C1 segment of cervical spinal cord (tissue), 14 donors: Measurements from ENCODE around the gene THAP9.
"Not testable (repeated sequence)": the region's sequence is repeated elsewhere in the genome, so short reads cannot be mapped to it uniquely, and the experiment has no call there.

Source experiments
- DNase-seq, 14 donors: peaks; one replicate each; lab custom pipeline; 2025; lab: John Stamatoyannopoulos, UW

The THAP9 gene, protein sequence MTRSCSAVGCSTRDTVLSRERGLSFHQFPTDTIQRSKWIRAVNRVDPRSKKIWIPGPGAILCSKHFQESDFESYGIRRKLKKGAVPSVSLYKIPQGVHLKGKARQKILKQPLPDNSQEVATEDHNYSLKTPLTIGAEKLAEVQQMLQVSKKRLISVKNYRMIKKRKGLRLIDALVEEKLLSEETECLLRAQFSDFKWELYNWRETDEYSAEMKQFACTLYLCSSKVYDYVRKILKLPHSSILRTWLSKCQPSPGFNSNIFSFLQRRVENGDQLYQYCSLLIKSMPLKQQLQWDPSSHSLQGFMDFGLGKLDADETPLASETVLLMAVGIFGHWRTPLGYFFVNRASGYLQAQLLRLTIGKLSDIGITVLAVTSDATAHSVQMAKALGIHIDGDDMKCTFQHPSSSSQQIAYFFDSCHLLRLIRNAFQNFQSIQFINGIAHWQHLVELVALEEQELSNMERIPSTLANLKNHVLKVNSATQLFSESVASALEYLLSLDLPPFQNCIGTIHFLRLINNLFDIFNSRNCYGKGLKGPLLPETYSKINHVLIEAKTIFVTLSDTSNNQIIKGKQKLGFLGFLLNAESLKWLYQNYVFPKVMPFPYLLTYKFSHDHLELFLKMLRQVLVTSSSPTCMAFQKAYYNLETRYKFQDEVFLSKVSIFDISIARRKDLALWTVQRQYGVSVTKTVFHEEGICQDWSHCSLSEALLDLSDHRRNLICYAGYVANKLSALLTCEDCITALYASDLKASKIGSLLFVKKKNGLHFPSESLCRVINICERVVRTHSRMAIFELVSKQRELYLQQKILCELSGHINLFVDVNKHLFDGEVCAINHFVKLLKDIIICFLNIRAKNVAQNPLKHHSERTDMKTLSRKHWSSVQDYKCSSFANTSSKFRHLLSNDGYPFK

GRCh38 chr4:82900411-82901182 lies at the start of gene THAP9:
TSS of gene THAP9 (plus strand) at chr4:82900735. CDS start at chr4:82900803, 68 bp downstream.
- peak; percentile 96 to 99 (median 98) for DNase-seq

DNA sequence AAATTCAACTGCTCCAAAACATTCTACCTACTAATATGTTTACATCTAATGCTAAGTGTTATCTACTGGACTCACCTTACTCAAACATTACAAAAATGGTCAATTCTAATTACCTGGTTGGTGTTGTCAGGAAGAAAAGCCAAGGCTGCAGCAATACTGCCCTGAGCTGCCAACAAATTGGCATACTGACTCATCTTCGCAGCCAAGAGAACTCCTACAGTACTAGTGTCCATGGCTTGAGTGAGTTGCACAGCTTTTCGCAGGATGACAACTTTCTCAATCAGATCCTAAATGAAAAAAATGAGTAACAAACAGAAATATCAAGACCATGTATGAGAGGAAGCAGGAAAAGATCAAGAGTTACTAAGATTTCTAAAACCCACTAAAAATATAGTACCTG lies 49.2 kb upstream of the THAP9 start:
- DNase-seq = no peak

DNA sequence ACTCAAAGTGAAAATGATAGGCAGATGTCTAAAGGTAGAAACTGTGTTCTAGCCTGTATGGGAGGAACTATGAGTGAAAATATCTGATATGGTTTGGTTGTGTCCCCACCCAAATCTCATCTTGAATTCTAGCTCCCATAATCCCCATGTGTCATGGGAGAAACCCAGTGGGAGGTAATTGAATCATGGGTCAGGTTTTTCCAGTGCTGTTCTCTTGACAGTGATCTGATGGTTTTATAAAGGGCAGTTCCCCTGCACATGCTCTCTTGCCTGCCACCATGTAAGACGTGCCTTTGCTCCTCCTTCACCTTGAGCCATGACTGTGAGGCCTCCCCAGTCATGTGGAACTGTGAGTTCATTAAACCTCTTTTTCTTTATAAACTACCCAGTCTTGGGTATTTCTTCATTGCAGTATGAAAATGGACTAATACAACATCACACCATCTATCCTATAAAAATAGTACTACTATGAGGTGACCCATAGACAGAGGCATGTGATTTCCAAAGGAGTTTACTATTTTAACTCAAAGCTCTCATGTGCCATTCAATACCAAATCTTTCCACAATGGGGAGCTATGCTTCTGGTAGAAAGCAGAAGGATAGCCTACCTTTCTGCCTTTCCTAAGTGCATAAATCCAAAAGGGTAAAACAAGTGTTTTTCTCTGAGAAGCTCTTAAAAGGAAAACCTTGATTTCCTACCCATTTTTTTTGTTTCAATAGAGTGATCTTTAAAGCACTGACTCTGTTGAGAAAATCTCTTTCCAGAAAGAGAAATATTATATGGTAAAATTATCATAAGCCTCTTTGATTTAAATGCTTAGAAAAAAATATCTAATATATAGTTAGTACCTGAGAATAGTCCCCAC lies 48.4 kb upstream of the THAP9 start:
- DNase-seq = no peak

DNA sequence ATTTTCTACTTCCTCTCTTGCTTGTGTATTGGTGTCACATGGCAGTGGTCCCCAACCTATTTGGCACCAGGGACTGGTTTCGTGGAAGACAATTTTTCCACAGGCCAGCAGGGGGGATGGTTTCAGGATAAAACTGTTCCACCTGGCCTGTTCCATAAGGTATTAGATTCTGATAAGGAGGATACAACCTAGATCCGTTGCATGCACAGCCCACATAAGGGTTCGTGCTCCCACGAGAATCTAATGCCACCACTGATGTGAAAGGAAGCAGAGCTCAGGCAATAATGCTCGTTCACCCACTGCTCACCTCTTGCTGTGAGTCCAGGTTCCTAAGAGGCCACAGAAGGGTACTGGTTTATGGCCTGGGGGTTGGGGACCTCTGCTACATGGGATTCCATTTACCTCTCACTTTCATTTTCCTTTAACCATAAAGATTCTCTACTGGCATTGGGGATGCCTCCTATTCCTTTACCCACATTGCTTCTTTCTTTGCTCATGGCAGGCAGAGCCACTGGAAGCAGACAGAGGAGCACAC lies 47.7 kb upstream of the THAP9 start:
- DNase-seq = no peak

DNA sequence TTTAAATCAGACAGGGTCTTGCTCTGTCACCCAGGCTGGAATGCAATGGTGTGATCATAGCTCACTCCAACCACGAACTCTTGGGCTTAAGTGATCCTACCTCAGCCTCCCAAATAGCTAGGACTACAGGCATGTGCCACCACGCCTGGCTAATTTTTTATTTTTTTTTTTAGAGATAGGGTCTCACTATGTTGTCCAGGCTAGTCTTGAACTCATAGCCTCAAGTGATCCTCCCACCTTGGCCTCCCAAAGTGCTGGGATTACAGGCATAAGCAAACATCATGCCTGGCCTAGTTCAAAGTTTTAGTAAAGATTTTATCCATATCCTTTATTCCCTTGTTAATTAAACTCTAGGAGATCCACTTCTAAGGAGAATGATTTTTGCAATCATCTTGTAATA lies 40.0 kb upstream of the THAP9 start:
- DNase-seq = not testable (repeated sequence)

GRCh38 chr4:82861529-82861928 lies 39.0 kb upstream of the THAP9 start:
- DNase-seq = no peak

- DNase-seq = no peak
Measured at GRCh38 chr4:82864336-82864979, 36.1 kb upstream of the THAP9 start.

GRCh38 chr4:82865592-82865991 lies 34.9 kb upstream of the THAP9 start:
- DNase-seq = no peak

DNA sequence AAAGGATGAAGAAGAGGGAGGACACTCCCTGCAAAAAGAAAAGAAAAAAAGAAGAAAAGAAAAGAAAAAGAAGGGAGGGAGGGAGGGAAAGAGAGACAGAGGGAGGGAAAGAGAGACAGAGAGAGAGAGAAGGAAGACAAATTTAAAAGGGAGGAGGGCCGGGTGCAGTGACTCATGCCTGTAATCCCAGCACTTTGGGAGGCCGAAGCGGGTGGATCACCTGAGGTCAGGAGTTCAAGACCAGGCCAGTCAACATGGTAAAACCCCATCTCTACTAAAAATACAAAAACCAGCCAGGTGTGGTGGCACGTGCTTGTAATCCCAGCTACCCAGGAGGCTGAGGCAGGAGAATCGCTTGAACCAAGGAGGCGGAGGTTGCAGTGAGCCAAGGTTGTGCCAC lies 34.5 kb upstream of the THAP9 start:
- not testable (repeated sequence) for DNase-seq

DNA sequence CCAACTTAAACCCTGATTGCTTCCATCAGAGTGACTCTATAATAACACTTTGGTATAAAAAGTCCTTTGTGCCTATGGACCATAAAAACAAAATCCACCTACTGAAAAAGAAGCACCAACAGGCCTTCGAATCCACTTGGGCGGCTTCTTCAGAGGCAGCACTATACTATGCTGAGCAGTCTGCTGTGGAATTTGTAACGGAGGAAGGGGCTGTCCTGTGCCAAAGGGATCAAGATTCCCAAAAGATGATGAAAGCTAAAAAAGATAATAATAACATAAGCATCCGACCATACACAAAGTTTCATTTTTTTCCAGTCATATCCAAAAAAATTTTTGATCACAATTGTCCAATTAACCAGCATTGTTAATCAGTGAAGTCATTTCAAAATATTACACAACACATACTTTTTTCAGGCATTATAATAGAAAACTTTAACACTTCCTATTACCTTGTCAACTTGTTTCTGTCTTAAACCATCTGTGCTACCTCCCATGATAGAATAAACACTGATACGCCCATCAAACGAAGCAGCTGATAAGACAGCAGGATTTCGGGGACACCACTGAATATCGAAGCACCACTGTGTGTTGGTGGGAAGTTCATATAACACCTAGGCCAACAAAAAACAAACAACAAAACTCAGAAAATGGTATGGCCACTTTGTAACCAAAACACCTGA lies 33.7 kb upstream of the THAP9 start:
- DNase-seq = no peak

DNA sequence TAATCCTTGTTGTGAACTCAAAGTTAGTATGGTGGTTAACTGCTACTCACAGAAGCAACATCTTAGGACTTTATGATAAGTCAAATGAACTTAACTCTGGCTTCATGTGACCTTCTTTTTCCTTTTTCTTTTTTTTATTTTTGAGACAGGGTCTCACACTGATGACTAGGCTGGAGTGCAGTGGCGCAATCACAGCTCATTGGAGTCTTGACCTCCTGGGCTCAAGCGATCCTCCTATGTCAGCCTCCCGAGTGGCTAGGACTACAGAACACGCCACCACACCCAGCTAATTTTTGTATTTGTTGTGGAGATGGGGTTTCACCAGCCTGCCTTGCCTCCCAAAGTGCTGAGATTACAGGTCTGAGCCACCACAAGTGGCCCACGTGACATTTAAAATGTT lies 32.0 kb upstream of the THAP9 start:
- DNase-seq = no peak

DNA sequence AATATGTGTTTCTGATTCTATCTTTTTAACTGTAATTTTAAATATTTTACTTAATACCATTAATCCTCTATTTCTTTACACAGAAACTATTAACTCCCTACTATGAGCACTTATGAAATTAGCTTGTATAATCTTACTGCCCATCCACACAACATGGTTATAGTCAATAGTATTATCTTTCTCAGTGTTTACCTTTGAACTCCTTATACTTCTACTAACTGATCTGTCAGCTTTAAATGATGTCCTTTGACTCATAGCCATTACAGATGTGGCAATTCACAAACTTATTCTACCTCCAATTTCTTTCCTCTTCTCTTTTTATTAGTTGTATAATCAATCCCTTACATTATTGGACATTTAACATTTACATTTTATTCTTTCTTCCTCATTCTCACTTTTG lies 15.1 kb upstream of the THAP9 start:
- no peak for DNase-seq

GRCh38 chr4:82886147-82886942 lies 14.2 kb upstream of the THAP9 start:
- DNase-seq = no peak

DNA sequence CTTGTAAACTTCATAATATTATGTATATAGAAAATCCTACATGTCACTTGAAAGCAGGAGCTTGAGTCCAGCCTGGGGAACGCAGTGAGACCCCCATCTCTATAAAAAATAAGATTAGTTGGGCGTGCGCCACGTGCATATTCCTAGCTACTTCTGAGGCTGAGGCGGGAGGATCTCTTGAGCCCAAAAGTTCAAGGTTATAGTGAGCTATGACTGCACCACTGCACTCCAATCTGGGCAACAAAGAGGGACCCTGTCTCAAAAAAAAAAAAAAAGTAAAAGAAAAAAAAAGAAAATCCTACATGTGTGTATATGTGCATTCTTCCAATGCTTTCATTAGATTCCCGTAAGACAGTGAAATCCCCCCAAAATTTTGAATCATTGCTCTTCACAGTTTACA lies 11.2 kb upstream of the THAP9 start:
- DNase-seq = no peak

- no peak for DNase-seq
Measured at GRCh38 chr4:82890528-82890900, 10.0 kb upstream of the THAP9 start.

- DNase-seq = peak; percentile 71 to 95 (median 91)
Measured at GRCh38 chr4:82890901-82891706, 9.4 kb upstream of the THAP9 start, which contains the start of gene SEC31A. TSS of gene SEC31A (minus strand) at chr4:82891153. CDS start at chr4:82881936, 9,217 bp downstream.

GRCh38 chr4:82891707-82892466 lies 8.6 kb upstream of the THAP9 start:
- DNase-seq = no peak
